Left ventricle myocardium inferior (tissue), 1 donor: ENCODE results near the gene ZNF418. TPM values are rescaled to one million over a fixed set of nuclear protein-coding genes. Genes with fewer than 3 reads are reported as not detected.
"Not testable (repeated sequence)": the region's sequence is repeated elsewhere in the genome, so short reads cannot be mapped to it uniquely, and the experiment has no call there.

Source experiments
- DNase-seq: peaks from one replicate; pipeline ENCODE4 v3.0.0-alpha.2; 2020
- H3K27ac ChIP-seq: fragments of 200-600 bp; replicated peaks from 2 replicates; pipeline ENCODE4 v1.8.0; 2021
- H3K27me3 ChIP-seq: fragments of 200-600 bp; 2 replicates; pipeline ENCODE4 v1.8.0; 2021; ENCODE audit warnings: low read depth
- H3K36me3 ChIP-seq: fragments of 200-600 bp; 2 replicates; pipeline ENCODE4 v1.8.0; 2021
- H3K4me1 ChIP-seq: fragments of 200-600 bp; 2 replicates; pipeline ENCODE4 v1.8.0; 2021
- H3K4me3 ChIP-seq: fragments of 200-600 bp; 2 replicates; pipeline ENCODE4 v1.8.0; 2021; ENCODE audit warnings: mild to moderate bottlenecking, moderate library complexity
- H3K9me3 ChIP-seq: fragments of 200-600 bp; replicated peaks from 2 replicates; pipeline ENCODE4 v1.8.0; 2021
- CTCF ChIP-seq: fragments of 200-600 bp; IDR thresholded peaks from 2 replicates; pipeline ENCODE4 v1.8.0; 2021; ENCODE audit warnings: antibody characterized with exemption, mild to moderate bottlenecking, borderline replicate concordance
- intact Hi-C: fragments of 100-400 bp; cut with micrococcal nuclease; formaldehyde crosslinking; loops from one replicate; pipeline ENCODE4 v1.11.0; 2022
- total RNA-seq: library from RNA; stranded (reverse); fragmentation: NEBNext Ultra II Directional; extraction: Animal tissue kit (Norgen Biotek cat#: 25700); gene quantifications from one replicate; pipeline ENCODE4 v1.2.1, GENCODE V29; 2021
- donor health status: DM: no; HTN: yes; CAD: no; lungs with severe emphysema.

ZNF418 gene
- total RNA-seq, 1 donor from 2014 or later, result 10.9 TPM

GRCh38 chr19:57946316-57946715, 11.1 kb upstream of the ZNF418 start:
- H3K27me3 ChIP-seq, result no peaks in the 10 kb centered on the region
- intact Hi-C loops, result no loop called here
- H3K9me3 ChIP-seq, result peaks cover 51% of the 10 kb centered on the region
- peaks cover 35% of the 10 kb centered on the region for H3K36me3 ChIP-seq
- no peak for DNase-seq
- H3K27ac ChIP-seq, result peak overlapping the region; percentile 93
- no peak for TF ChIP-seq CTCF
- peaks cover 49% of the 10 kb centered on the region for H3K4me1 ChIP-seq
- H3K4me3 ChIP-seq, result peak overlapping the region; percentile 86

- intact Hi-C loops, result no loop called here
- peaks cover 34% of the 10 kb centered on the region for H3K4me1 ChIP-seq
- no peak for TF ChIP-seq CTCF
- peaks cover 78% of the 10 kb centered on the region for H3K36me3 ChIP-seq
- H3K9me3 ChIP-seq, result peaks cover 94% of the 10 kb centered on the region
- H3K4me3 ChIP-seq, result no peak overlapping the region
- H3K27ac ChIP-seq, result no peak overlapping the region
- no peak for DNase-seq
- no peaks in the 10 kb centered on the region for H3K27me3 ChIP-seq
Measured at GRCh38 chr19:57941593-57941992, 6.4 kb upstream of the ZNF418 start.

- intact Hi-C loops, result no loop called here
- H3K36me3 ChIP-seq, result peaks cover 66% of the 10 kb centered on the region
- H3K9me3 ChIP-seq, result peaks cover 90% of the 10 kb centered on the region
- H3K27me3 ChIP-seq, result no peaks in the 10 kb centered on the region
- no peak for DNase-seq
- no peak overlapping the region for H3K27ac ChIP-seq
- peak overlapping the region; percentile 89 for H3K4me3 ChIP-seq
- H3K4me1 ChIP-seq, result peaks cover 21% of the 10 kb centered on the region
- TF ChIP-seq CTCF, result no peak
Measured at GRCh38 chr19:57935731-57936130, 529 bp upstream of the ZNF418 start.

- H3K27ac ChIP-seq, result no peak overlapping the region
- peaks cover 96% of the 10 kb centered on the region for H3K9me3 ChIP-seq
- no peaks in the 10 kb centered on the region for H3K27me3 ChIP-seq
- DNase-seq, result no peak
- H3K4me3 ChIP-seq, result no peak overlapping the region
- H3K4me1 ChIP-seq, result no peaks in the 10 kb centered on the region
- no peak for TF ChIP-seq CTCF
- intact Hi-C loops, result no loop called here
- H3K36me3 ChIP-seq, result peaks cover 91% of the 10 kb centered on the region
Measured at GRCh38 chr19:57927587-57927986, 7.6 kb downstream of the ZNF418 start.

DNA sequence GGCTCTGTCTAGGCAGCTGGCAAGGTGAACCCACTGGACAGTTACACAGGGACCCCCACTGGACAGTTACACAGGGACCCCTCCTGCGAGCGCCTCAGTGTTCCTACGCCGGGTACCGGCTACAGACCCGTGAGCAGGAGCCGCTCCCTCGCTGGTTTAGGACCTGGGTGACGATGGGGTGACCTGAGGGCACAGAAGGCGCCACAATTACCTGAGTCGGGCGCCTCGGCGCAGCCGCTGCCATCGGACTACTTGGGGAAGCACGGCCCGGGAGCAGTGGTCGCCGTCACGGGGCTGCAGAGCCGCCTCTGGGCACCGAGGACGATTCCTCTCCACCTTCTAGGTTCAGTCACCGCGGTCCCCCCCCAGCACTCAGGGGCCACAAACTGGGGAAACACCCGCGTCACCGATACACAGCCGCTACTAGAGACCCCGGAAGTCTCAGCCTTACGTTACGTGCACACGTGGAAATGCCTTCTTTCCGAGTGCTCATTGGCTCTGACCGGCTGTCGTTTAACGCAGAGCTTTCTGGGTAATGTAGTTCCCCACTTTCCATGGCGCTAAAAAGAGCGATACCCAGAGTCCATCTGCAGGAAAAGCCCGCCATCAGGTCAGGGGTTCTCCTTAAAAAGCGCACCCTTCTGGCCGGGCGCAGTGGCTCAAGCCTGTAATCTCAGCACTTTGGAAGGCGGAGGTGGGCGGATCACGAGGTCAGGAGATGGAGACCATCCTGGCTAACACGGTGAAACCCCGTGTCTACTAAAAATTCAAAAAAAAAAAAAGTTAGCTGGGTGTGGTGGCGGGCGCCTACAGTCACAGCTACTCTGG, 18.8 kb downstream of the ZNF418 start, which contains the start of gene ZNF417:
Gene ZNF417 (minus strand): TSS at position 425 of the 828 bp plus-strand sequence. CDS start 181 bp downstream, at position 244.
- Histone ChIP-seq H3K36me3 (peaks cover 57% of the 10 kb centered on the region), H3K4me1 (peaks cover 28% of the 10 kb centered on the region), H3K4me3 (peak within 1 kb of the TSS; percentile 80), H3K9me3 (peaks cover 34% of the 10 kb centered on the region), H3K27ac (peak within 1 kb of the TSS; percentile 87)
- H3K27me3 ChIP-seq, intact Hi-C loops: not testable (repeated sequence)
- peak; percentile 75 for DNase-seq
- TF ChIP-seq CTCF, result peak; percentile 49
